ENCODE results near the gene SIPA1L2. TPM values are rescaled to one million over a fixed set of nuclear protein-coding genes. Genes with fewer than 3 reads are reported as not detected.

Gene SIPA1L2
- total RNA-seq, 1 donor from 2014 or later: 18.1 TPM

- Histone ChIP-seq H3K27ac (no peak overlapping the region), H3K27me3 (no peaks in the 10 kb centered on the region), H3K36me3 (no peaks in the 10 kb centered on the region), H3K9me3 (no peaks in the 10 kb centered on the region), H3K4me1 (no peaks in the 10 kb centered on the region), H3K4me3 (no peak overlapping the region)
- DNase-seq (ENCODE audit: low spot score in 2 of 2): no peak
- intact Hi-C loops (cut with DNase I): loop anchor here (2.0 to 5.0 kb wide), 2 partner anchors 484 to 760 kb away; no protein-coding TSS in a partner anchor
- no peak for TF ChIP-seq CTCF (IDR thresholded peaks at IDR 0.05)
Measured at GRCh38 chr1:232626452-232626851, 3.5 kb downstream of the SIPA1L2 start.

- no peaks in the 10 kb centered on the region for H3K9me3 ChIP-seq
- no peak overlapping the region for H3K4me3 ChIP-seq
- DNase-seq (ENCODE audit: low spot score in 2 of 2): no peak
- no peaks in the 10 kb centered on the region for H3K27me3 ChIP-seq
- no peaks in the 10 kb centered on the region for H3K4me1 ChIP-seq
- no peak overlapping the region for H3K27ac ChIP-seq
- intact Hi-C loops (cut with DNase I): loop anchor here (5.0 kb wide), 1 partner anchor 483 kb away; no protein-coding TSS in a partner anchor
- no peak for TF ChIP-seq CTCF (IDR thresholded peaks at IDR 0.05)
- no peaks in the 10 kb centered on the region for H3K36me3 ChIP-seq
Measured at GRCh38 chr1:232625319-232625868, 4.5 kb downstream of the SIPA1L2 start.

GRCh38 chr1:232624546-232625281, 5.2 kb downstream of the SIPA1L2 start:
- DNase-seq (ENCODE audit: low spot score in 2 of 2): no peak
- Histone ChIP-seq H3K4me3 (no peak overlapping the region), H3K4me1 (no peaks in the 10 kb centered on the region), H3K36me3 (no peaks in the 10 kb centered on the region), H3K27ac (no peak overlapping the region), H3K9me3 (no peaks in the 10 kb centered on the region), H3K27me3 (no peaks in the 10 kb centered on the region)
- TF ChIP-seq CTCF (IDR thresholded peaks at IDR 0.05): no peak
- intact Hi-C loops (cut with DNase I): loop anchor here (5.0 kb wide), 1 partner anchor 482 kb away; no protein-coding TSS in a partner anchor

DNA sequence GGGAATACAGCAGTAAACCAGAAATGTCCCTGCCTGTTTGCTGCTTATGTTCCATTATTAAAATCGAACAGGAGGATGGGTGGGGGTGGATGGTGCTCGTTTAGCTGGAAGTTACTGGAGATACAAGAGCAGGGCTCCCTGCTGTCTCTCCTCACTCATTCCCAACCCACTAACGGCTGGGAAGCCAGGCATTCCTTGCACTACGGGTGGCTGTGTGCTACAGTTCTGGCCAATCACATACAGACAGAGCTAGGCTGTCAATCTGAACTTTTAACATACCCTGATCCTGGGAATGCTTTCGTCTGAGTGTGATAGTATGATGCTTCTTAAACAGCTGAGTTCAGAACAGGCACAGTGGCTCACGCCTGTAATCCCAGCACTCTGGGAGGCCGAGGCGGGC, 7.0 kb downstream of the SIPA1L2 start:
- Histone ChIP-seq H3K27me3 (no peaks in the 10 kb centered on the region), H3K27ac (no peak overlapping the region), H3K4me1 (no peaks in the 10 kb centered on the region), H3K4me3 (no peak overlapping the region), H3K36me3 (no peaks in the 10 kb centered on the region), H3K9me3 (no peaks in the 10 kb centered on the region)
- no peak for DNase-seq (ENCODE audit: low spot score in 2 of 2)
- intact Hi-C loops (cut with DNase I): no loop called here
- TF ChIP-seq CTCF (IDR thresholded peaks at IDR 0.05): no peak

- Histone ChIP-seq H3K36me3 (no peaks in the 10 kb centered on the region), H3K27me3 (no peaks in the 10 kb centered on the region), H3K9me3 (no peaks in the 10 kb centered on the region), H3K27ac (no peak overlapping the region), H3K4me3 (no peak overlapping the region), H3K4me1 (no peaks in the 10 kb centered on the region)
- no peak for DNase-seq (ENCODE audit: low spot score in 2 of 2)
- intact Hi-C loops (cut with DNase I): no loop called here
- no peak for TF ChIP-seq CTCF (IDR thresholded peaks at IDR 0.05)
Measured at GRCh38 chr1:232622378-232622777, 7.6 kb downstream of the SIPA1L2 start.

Data from ascending aorta (tissue), 2 donors.